ENCODE measurements around the gene FAM13A.

Gene FAM13A

DNA sequence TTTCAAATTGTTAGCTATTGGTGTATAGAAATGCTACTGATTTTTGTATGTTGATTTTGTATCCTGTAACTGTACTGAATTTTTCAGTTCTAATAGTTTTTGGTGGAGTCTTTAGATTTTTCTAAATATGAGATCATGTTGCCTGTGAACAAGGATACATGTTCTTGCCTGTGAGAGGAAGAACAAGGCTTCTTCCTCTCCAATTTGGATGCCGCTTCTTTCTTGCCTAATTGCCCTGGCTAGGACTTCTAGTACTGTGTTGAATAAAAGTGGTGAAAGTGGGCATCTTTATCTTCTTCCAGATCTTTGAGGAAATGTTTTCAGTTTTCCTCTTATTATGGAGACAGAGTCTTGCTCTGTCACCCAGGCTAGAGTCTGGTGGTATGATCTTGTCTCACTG lies 343.2 kb downstream of the FAM13A start:
- Histone ChIP-seq H3K4me2 (ENCODE audit: low read depth, low read length, poor library complexity, severe bottlenecking) (no peak overlapping the region), H3K27ac (ENCODE audit: low read depth, low read length) (no peak overlapping the region), H3K36me3 (ENCODE audit: low read length) (0 out of 2 replicates have a peak, but pooled peaks cover 3% of the 10 kb centered on the region), H3K4me3 (ENCODE audit: insufficient read depth, low read length, poor library complexity, severe bottlenecking) (no peak overlapping the region), H3K9me2 (replicated peaks; ENCODE audit: insufficient read depth, low read length) (no peaks in the 10 kb centered on the region), H3K27me3 (ENCODE audit: low read length) (no peaks in the 10 kb centered on the region), H3K9ac (ENCODE audit: low read length) (no peak overlapping the region), H2AFZ (ENCODE audit: low read depth, low read length, severe bottlenecking) (no peak overlapping the region), H3F3A (ENCODE audit: insufficient read depth) (no peaks in the 10 kb centered on the region), H4K20me1 (ENCODE audit: low read depth, low read length) (no peaks in the 10 kb centered on the region), H3K9me3 (ENCODE audit: insufficient read depth, low read length) (no peaks in the 10 kb centered on the region), H3K79me2 (ENCODE audit: insufficient read depth, low read length) (no peaks in the 10 kb centered on the region)
- TF ChIP-seq EZH2phosphoT487 (conservative IDR thresholded peaks at IDR 0.05; ENCODE audit: low read length): no peak
- TF ChIP-seq, protein P1, sequence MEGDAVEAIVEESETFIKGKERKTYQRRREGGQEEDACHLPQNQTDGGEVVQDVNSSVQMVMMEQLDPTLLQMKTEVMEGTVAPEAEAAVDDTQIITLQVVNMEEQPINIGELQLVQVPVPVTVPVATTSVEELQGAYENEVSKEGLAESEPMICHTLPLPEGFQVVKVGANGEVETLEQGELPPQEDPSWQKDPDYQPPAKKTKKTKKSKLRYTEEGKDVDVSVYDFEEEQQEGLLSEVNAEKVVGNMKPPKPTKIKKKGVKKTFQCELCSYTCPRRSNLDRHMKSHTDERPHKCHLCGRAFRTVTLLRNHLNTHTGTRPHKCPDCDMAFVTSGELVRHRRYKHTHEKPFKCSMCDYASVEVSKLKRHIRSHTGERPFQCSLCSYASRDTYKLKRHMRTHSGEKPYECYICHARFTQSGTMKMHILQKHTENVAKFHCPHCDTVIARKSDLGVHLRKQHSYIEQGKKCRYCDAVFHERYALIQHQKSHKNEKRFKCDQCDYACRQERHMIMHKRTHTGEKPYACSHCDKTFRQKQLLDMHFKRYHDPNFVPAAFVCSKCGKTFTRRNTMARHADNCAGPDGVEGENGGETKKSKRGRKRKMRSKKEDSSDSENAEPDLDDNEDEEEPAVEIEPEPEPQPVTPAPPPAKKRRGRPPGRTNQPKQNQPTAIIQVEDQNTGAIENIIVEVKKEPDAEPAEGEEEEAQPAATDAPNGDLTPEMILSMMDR (IDR thresholded peaks at IDR 0.05; ENCODE audit: insufficient read depth, low read length, poor library complexity, severe bottlenecking): no peak

GRCh38 chr4:88709989-88710388 lies 347.0 kb downstream of the FAM13A start:
- Histone ChIP-seq H3K79me2 (ENCODE audit: insufficient read depth, low read length) (no peaks in the 10 kb centered on the region), H3K27me3 (ENCODE audit: low read length) (no peaks in the 10 kb centered on the region), H3K36me3 (ENCODE audit: low read length) (no peaks in the 10 kb centered on the region), H3F3A (ENCODE audit: insufficient read depth) (no peaks in the 10 kb centered on the region), H3K9me3 (ENCODE audit: insufficient read depth, low read length) (no peaks in the 10 kb centered on the region), H2AFZ (ENCODE audit: low read depth, low read length, severe bottlenecking) (no peak overlapping the region), H3K9me2 (replicated peaks; ENCODE audit: insufficient read depth, low read length) (no peaks in the 10 kb centered on the region), H3K4me3 (ENCODE audit: insufficient read depth, low read length, poor library complexity, severe bottlenecking) (no peak overlapping the region), H3K9ac (ENCODE audit: low read length) (no peak overlapping the region), H3K4me2 (ENCODE audit: low read depth, low read length, poor library complexity, severe bottlenecking) (no peak overlapping the region), H4K20me1 (ENCODE audit: low read depth, low read length) (no peaks in the 10 kb centered on the region), H3K27ac (ENCODE audit: low read depth, low read length) (no peak overlapping the region)
- TF ChIP-seq, protein P1 (IDR thresholded peaks at IDR 0.05; ENCODE audit: insufficient read depth, low read length, poor library complexity, severe bottlenecking): no peak
- no peak for TF ChIP-seq EZH2phosphoT487 (conservative IDR thresholded peaks at IDR 0.05; ENCODE audit: low read length)

DNA sequence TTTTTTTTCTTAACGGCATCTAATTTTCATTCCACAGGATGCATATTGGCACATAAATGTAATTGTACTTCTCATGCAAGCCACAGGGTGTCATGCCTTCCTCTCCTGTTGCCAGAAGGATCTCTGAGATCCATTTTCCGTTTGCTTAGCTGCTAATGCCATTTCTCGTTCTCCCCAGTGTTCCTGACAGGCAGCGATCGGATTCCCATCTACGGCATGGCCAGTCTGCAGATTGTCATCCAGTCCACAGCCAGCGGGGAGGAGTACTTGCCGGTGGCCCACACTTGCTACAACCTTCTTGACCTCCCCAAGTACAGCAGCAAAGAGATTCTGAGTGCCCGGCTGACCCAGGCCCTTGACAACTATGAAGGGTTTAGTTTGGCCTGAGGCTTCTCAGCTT lies 350.4 kb downstream of the FAM13A start:
- no peak overlapping the region for H3K9ac ChIP-seq (ENCODE audit: low read length)
- no peak overlapping the region for H2AFZ ChIP-seq (ENCODE audit: low read depth, low read length, severe bottlenecking)

More for the DNA sequence above, 350.4 kb downstream of the FAM13A start:
- Histone ChIP-seq H3K27ac (ENCODE audit: low read depth, low read length) (no peak overlapping the region), H3K4me3 (ENCODE audit: insufficient read depth, low read length, poor library complexity, severe bottlenecking) (no peak overlapping the region), H3K9me3 (ENCODE audit: insufficient read depth, low read length) (no peaks in the 10 kb centered on the region), H3K4me2 (ENCODE audit: low read depth, low read length, poor library complexity, severe bottlenecking) (no peak overlapping the region), H3K36me3 (ENCODE audit: low read length) (no peaks in the 10 kb centered on the region), H3K27me3 (ENCODE audit: low read length) (no peaks in the 10 kb centered on the region), H3F3A (ENCODE audit: insufficient read depth) (no peaks in the 10 kb centered on the region), H4K20me1 (ENCODE audit: low read depth, low read length) (no peaks in the 10 kb centered on the region), H3K79me2 (ENCODE audit: insufficient read depth, low read length) (no peaks in the 10 kb centered on the region), H3K9me2 (replicated peaks; ENCODE audit: insufficient read depth, low read length) (no peaks in the 10 kb centered on the region)
- TF ChIP-seq, protein P1 (IDR thresholded peaks at IDR 0.05; ENCODE audit: insufficient read depth, low read length, poor library complexity, severe bottlenecking): no peak
- TF ChIP-seq EZH2phosphoT487 (conservative IDR thresholded peaks at IDR 0.05; ENCODE audit: low read length): no peak
